H1 (cell line): Measurements from ENCODE around the gene RILPL1. TPM values are rescaled to one million over a fixed set of nuclear protein-coding genes. Genes with fewer than 3 reads are reported as not detected.

Experiments used
- CTCF ChIA-PET: fragments of 300-600 bp; sonication (Branson Sonifier 250); formaldehyde crosslinking; loops from one replicate; lab custom pipeline; 2021; ENCODE audit not compliant: partially characterized antibody; lab: Charles Lee
- POLR2A ChIA-PET: fragments of 300-600 bp; sonication (Branson Sonifier 250); formaldehyde crosslinking; loops from one replicate; lab custom pipeline; 2021; ENCODE audit warnings: inconsistent platforms; ENCODE audit not compliant: partially characterized antibody; lab: Charles Lee
- DNase-seq, 2 experiments: peaks; one replicate each; pipeline versions ENCODE4 v3.0.0 to v3.0.0-alpha.2; 2010 to 2022; ENCODE audit warnings: low spot score in 2 of 2, low read depth in 1 of 2, mixed read lengths in 1 of 2
- FAIRE-seq: peaks from 2 replicates; lab custom pipeline; 2011; peaks lifted over from hg19 to GRCh38; lab: Jason Lieb, UNC
- H2AFZ ChIP-seq: 2 replicates; pipeline ENCODE4 v1.8.1; 2012; ENCODE audit warnings: low read length, inconsistent platforms
- H2AK5ac ChIP-seq: 2 replicates; pipeline ENCODE4 v1.6.1; 2013; ENCODE audit warnings: low read depth, low read length
- H2BK120ac ChIP-seq: replicated peaks from 2 replicates; pipeline ENCODE3; 2013; ENCODE audit warnings: low read depth, low read length, inconsistent platforms
- H2BK12ac ChIP-seq: 2 replicates; pipeline ENCODE4 v1.6.1; 2013; ENCODE audit warnings: low read depth, low read length
- H2BK15ac ChIP-seq: 2 replicates; pipeline ENCODE4 v1.6.1; 2013; ENCODE audit warnings: low read length
- H2BK20ac ChIP-seq: 2 replicates; pipeline ENCODE4 v1.6.1; 2013; ENCODE audit warnings: low read length
- H2BK5ac ChIP-seq: 2 replicates; pipeline ENCODE4 v1.6.1; 2013; ENCODE audit warnings: low read depth, low read length
- H3K14ac ChIP-seq: 2 replicates; pipeline ENCODE4 v1.6.1; 2013; ENCODE audit warnings: inconsistent platforms; ENCODE audit not compliant: insufficient read length
- H3K18ac ChIP-seq: 2 replicates; pipeline ENCODE4 v1.6.1; 2013; ENCODE audit warnings: low read length; ENCODE audit errors: extremely low read depth
- H3K23ac ChIP-seq: 2 replicates; pipeline ENCODE4 v1.6.1; 2013; ENCODE audit warnings: inconsistent platforms; ENCODE audit not compliant: insufficient read length
- H3K23me2 ChIP-seq: 2 replicates; pipeline ENCODE4 v1.6.1; 2013; ENCODE audit warnings: low read depth, low read length
- H3K27ac ChIP-seq: 2 replicates; pipeline ENCODE4 v1.6.1; 2011; ENCODE audit warnings: low read depth, low read length, inconsistent platforms
- H3K27me3 ChIP-seq, 4 experiments: replicated peaks in 1 of 4; 1 replicate in 1 of 4; 2 replicates in 3 of 4; pipeline versions ENCODE4 v1.6.1 to v1.8.1; 2011 to 2013; ENCODE audit warnings: low read length in 3 of 4, mild to moderate bottlenecking in 3 of 4, inconsistent platforms in 2 of 4, mixed read lengths in 2 of 4, moderate library complexity in 1 of 4; ENCODE audit not compliant: control insufficient read depth in 3 of 4, insufficient read depth in 3 of 4; ENCODE audit errors: extremely low read depth in 1 of 4
- H3K36me3 ChIP-seq, 4 experiments: 2 replicates each; pipeline versions ENCODE4 v1.6.1 to v1.8.1; 2011 to 2013; ENCODE audit warnings: mild to moderate bottlenecking in 4 of 4, low read length in 3 of 4, moderate library complexity in 2 of 4, control low read depth in 1 of 4, inconsistent platforms in 1 of 4; ENCODE audit not compliant: insufficient read depth in 4 of 4, control insufficient read depth in 2 of 4
- H3K4ac ChIP-seq: replicated peaks from 2 replicates; pipeline ENCODE3; 2013; ENCODE audit warnings: low read length, low read depth, mixed read lengths, inconsistent platforms; ENCODE audit not compliant: insufficient read length
- H3K4me1 ChIP-seq, 4 experiments: replicated peaks in 1 of 4; 1 replicate in 1 of 4; 2 replicates in 3 of 4; pipeline versions ENCODE4 v1.6.1 to v1.8.1; 2011 to 2013; ENCODE audit warnings: low read length in 3 of 4, inconsistent platforms in 2 of 4, mixed read lengths in 1 of 4; ENCODE audit not compliant: insufficient read depth in 4 of 4, control insufficient read depth in 3 of 4
- H3K4me2 ChIP-seq, 2 experiments: 2 replicates each; pipeline versions ENCODE4 v1.6.1 to v1.8.1; 2011 to 2013; ENCODE audit warnings: low read depth in 2 of 2, low read length in 2 of 2, control low read depth in 1 of 2, inconsistent platforms in 1 of 2, mild to moderate bottlenecking in 1 of 2; ENCODE audit not compliant: insufficient read depth in 1 of 2
- H3K4me3 ChIP-seq, 4 experiments: fragments of 200-600, 300-600 bp in 1 of 4; sonication (generic), shearing (Covaris generic), sonication (Bioruptor Twin) in 1 of 4; 2 replicates each; pipeline versions ENCODE4 v1.5.1 to v1.8.1; 2011 to 2016; ENCODE audit warnings: low read length in 4 of 4, low read depth in 3 of 4, control low read depth in 2 of 4, inconsistent platforms in 2 of 4, mild to moderate bottlenecking in 2 of 4, mixed read lengths in 1 of 4, moderate library complexity in 1 of 4; ENCODE audit not compliant: insufficient read depth in 2 of 4; ENCODE audit errors: extremely low read depth in 1 of 4
- H3K56ac ChIP-seq: replicated peaks from 2 replicates; pipeline ENCODE3; 2013; ENCODE audit warnings: low read depth, mild to moderate bottlenecking, mixed read lengths, low read length, inconsistent platforms; ENCODE audit not compliant: insufficient read length
- H3K79me1 ChIP-seq: 2 replicates; pipeline ENCODE4 v1.6.1; 2013; ENCODE audit warnings: low read depth, low read length, control low read depth
- H3K79me2 ChIP-seq, 2 experiments: 2 replicates each; pipeline versions ENCODE4 v1.6.1 to v1.8.1; 2012 to 2013; ENCODE audit warnings: low read length in 2 of 2, mild to moderate bottlenecking in 2 of 2, inconsistent platforms in 1 of 2; ENCODE audit not compliant: insufficient read depth in 2 of 2, control insufficient read depth in 1 of 2
- H3K9ac ChIP-seq, 4 experiments: replicated peaks in 1 of 4; 1 replicate in 1 of 4; 2 replicates in 3 of 4; pipeline versions ENCODE4 v1.6.1 to v1.8.1; 2011 to 2013; ENCODE audit warnings: low read depth in 3 of 4, low read length in 3 of 4, control low read depth in 2 of 4, mild to moderate bottlenecking in 2 of 4, moderate library complexity in 2 of 4, inconsistent platforms in 1 of 4; ENCODE audit errors: extremely low read depth in 1 of 4
- H3K9me3 ChIP-seq, 2 experiments: 2 replicates each; pipeline versions ENCODE4 v1.6.1 to v1.8.1; 2012 to 2013; ENCODE audit warnings: mild to moderate bottlenecking in 2 of 2, moderate library complexity in 2 of 2, control low read depth in 1 of 2, inconsistent platforms in 1 of 2, low read depth in 1 of 2, low read length in 1 of 2, mixed read lengths in 1 of 2; ENCODE audit not compliant: insufficient read depth in 2 of 2
- H4K20me1 ChIP-seq, 2 experiments: replicated peaks in 1 of 2; 2 replicates each; pipeline versions ENCODE3 to v1.8.1; 2011 to 2013; ENCODE audit warnings: inconsistent platforms in 2 of 2, low read length in 2 of 2, mild to moderate bottlenecking in 1 of 2; ENCODE audit not compliant: insufficient read depth in 2 of 2, control insufficient read depth in 1 of 2
- H4K5ac ChIP-seq: 2 replicates; pipeline ENCODE4 v1.6.1; 2013; ENCODE audit warnings: low read length, low read depth, mixed read lengths, inconsistent platforms; ENCODE audit not compliant: insufficient read length
- H4K8ac ChIP-seq: 2 replicates; pipeline ENCODE4 v1.8.0; 2013; ENCODE audit warnings: mild to moderate bottlenecking, moderate library complexity, low read length, inconsistent platforms; ENCODE audit not compliant: insufficient read depth; ENCODE audit errors: extremely low read depth
- H4K91ac ChIP-seq: replicated peaks from 2 replicates; pipeline ENCODE3; 2013; ENCODE audit warnings: low read length, mixed read lengths, inconsistent platforms; ENCODE audit not compliant: insufficient read length
- ATF3 ChIP-seq: IDR thresholded peaks from 2 replicates; pipeline ENCODE4 v1.6.1; 2011; ENCODE audit warnings: low read depth, mild to moderate bottlenecking, low read length; ENCODE audit not compliant: insufficient read depth
- EGR1 ChIP-seq: IDR thresholded peaks from 2 replicates; pipeline ENCODE4 v1.6.1; 2011; ENCODE audit warnings: low read depth, low read length, borderline replicate concordance
- EP300 ChIP-seq, 2 experiments: IDR thresholded peaks; 1 replicate in 1 of 2; 2 replicates in 1 of 2; pipeline ENCODE4 v1.6.1; 2011 to 2012; ENCODE audit warnings: low read depth in 2 of 2, low read length in 2 of 2, mild to moderate bottlenecking in 2 of 2, borderline replicate concordance in 1 of 2, inconsistent platforms in 1 of 2, moderate library complexity in 1 of 2
- HDAC2 ChIP-seq, 2 experiments: fragments of 300-600 bp in 1 of 2; sonication (generic) in 1 of 2; IDR thresholded peaks; 2 replicates each; pipeline ENCODE4 v1.6.1; 2011 to 2012; ENCODE audit warnings: low read depth in 2 of 2, low read length in 2 of 2, mild to moderate bottlenecking in 2 of 2, moderate library complexity in 2 of 2, borderline replicate concordance in 1 of 2, inconsistent platforms in 1 of 2
- HDAC6 ChIP-seq: IDR thresholded peaks from one replicate; pipeline ENCODE4 v1.7.1; 2012; ENCODE audit warnings: low read depth, mild to moderate bottlenecking, inconsistent platforms, low read length, moderate library complexity
- JUN ChIP-seq: IDR thresholded peaks from 2 replicates; pipeline ENCODE4 v1.6.1; 2011; ENCODE audit warnings: low read depth, mild to moderate bottlenecking, improper control_type of control experiment, low read length
- KDM5A ChIP-seq: fragments of 200-600 bp; IDR thresholded peaks from 2 replicates; pipeline ENCODE4 v1.7.1; 2012; ENCODE audit warnings: mild to moderate bottlenecking, low read length, inconsistent platforms, mixed read lengths
- POU5F1 ChIP-seq: IDR thresholded peaks from 2 replicates; pipeline ENCODE4 v1.6.1; 2011; ENCODE audit warnings: low read depth, mild to moderate bottlenecking, low read length, moderate library complexity
- SIN3A ChIP-seq, 2 experiments: IDR thresholded peaks in 1 of 2; conservative IDR thresholded peaks in 1 of 2; 2 replicates each; pipeline ENCODE4 v1.6.1; 2011 to 2012; ENCODE audit warnings: low read length in 2 of 2, improper control_type of control experiment in 1 of 2, low read depth in 1 of 2, mild to moderate bottlenecking in 1 of 2
- SUZ12 ChIP-seq: fragments of 200-600 bp; sonication (generic); IDR thresholded peaks from 2 replicates; pipeline ENCODE4 v1.6.1; 2012; ENCODE audit warnings: mild to moderate bottlenecking, inconsistent platforms, low read length, moderate library complexity, mixed read lengths
- WGBS, 2 experiments: shearing (Covaris generic) in 1 of 2; methylation state at CpG; one replicate each; pipeline versions ENCODE4 v1.1.6 to v1.1.7; 2013 to 2015; ENCODE audit warnings: low lambda C conversion rate in 2 of 2, mixed read lengths in 2 of 2, inconsistent platforms in 1 of 2, low coverage in 1 of 2, missing lambda C conversion rate in 1 of 2; ENCODE audit not compliant: insufficient replicate concordance in 2 of 2, insufficient coverage in 1 of 2, insufficient read length in 1 of 2; ENCODE audit errors: extremely low coverage in 1 of 2, missing lambda C conversion rate in 1 of 2; 5-methylcytosine and 5-hydroxymethylcytosine counted together
- polyA plus RNA-seq, 7 experiments: library from polyadenylated mRNA; depleted of rRNA in 3 of 7; stranded (reverse) in 5 of 7; unstranded in 2 of 7; fragments of >200 nt in 5 of 7; fragments of 200-250 nt in 2 of 7; gene quantifications; 1 replicate in 5 of 7; 2 replicates in 1 of 7; 4 replicates in 1 of 7; pipeline versions ENCODE4 v1.2.1 to v1.2.3, GENCODE V29; 2011 to 2013; ENCODE audit warnings: missing spikeins in 2 of 7, mixed read lengths in 2 of 7
- total RNA-seq: library from RNA; stranded (reverse); fragmentation: NEBNext Ultra II Directional; extraction: Animal tissue kit (Norgen Biotek cat#: 25700); gene quantifications from 2 replicates; pipeline ENCODE4 v1.2.1, GENCODE V29; 2021
- TF ChIP-seq, protein P1 (sequence below): IDR thresholded peaks from 2 replicates; pipeline ENCODE4 v1.6.1; 2012; ENCODE audit warnings: inconsistent platforms

The RILPL1 gene
- total and polyA plus RNA-seq, 2 of the 8 experiments (the other 6 are each of a cell fraction or from before 2014, with no cell fraction given): 6.7 to 9.4 TPM

GRCh38 chr12:123435636-123436016 is 97.9 kb downstream of the RILPL1 start:
- no peak for FAIRE-seq
- no peak overlapping the region for H3K9ac ChIP-seq

More at GRCh38 chr12:123435636-123436016, 97.9 kb downstream of the RILPL1 start:
- no peaks in the 10 kb centered on the region for H3K9me3 ChIP-seq
- peak overlapping the region; percentile 44 to 84 (median 76) for H3K4me3 ChIP-seq
- no peak overlapping the region for H4K91ac ChIP-seq
- H3K79me2 ChIP-seq: no peaks in the 10 kb centered on the region
- H3K4me1 ChIP-seq: peaks cover 0 to 3% (median 0%) of the 10 kb centered on the region in 4 experiments; a peak in 1 of 7 replicates
- H3K27ac ChIP-seq: no peak overlapping the region
- TF ChIP-seq EP300 (IDR thresholded peaks at IDR 0.05; ENCODE audit: borderline replicate concordance in 1 of 2, low read depth in 2 of 2, low read length in 2 of 2) (no peak), ATF3 (no peak), HDAC2 (IDR thresholded peaks at IDR 0.05; ENCODE audit: borderline replicate concordance in 1 of 2, low read depth in 2 of 2, low read length in 2 of 2) (no peak), SIN3A (conservative IDR thresholded peaks at IDR 0.05 in 1 of 2, IDR thresholded peaks at IDR 0.05 in 1 of 2; ENCODE audit: low read depth in 1 of 2, low read length in 2 of 2) (no peak), SUZ12 (no peak), HDAC6 (no peak), KDM5A (no peak), EGR1 (no peak), POU5F1 (no peak), JUN (no peak)
- TF ChIP-seq, protein P1, sequence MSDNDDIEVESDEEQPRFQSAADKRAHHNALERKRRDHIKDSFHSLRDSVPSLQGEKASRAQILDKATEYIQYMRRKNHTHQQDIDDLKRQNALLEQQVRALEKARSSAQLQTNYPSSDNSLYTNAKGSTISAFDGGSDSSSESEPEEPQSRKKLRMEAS: no peak
- H3K79me1 ChIP-seq: no peaks in the 10 kb centered on the region
- 0 out of 2 replicates have a peak overlapping the region, but pooled peaks have one; percentile 53 for H4K8ac ChIP-seq
- H3K56ac ChIP-seq: no peak overlapping the region
- H3K18ac ChIP-seq: no peak overlapping the region
- H3K14ac ChIP-seq: no peak overlapping the region
- no peak overlapping the region for H2BK12ac ChIP-seq
- no peak for DNase-seq
- ChIA-PET POLR2A (interaction anchor here (0.9 kb wide), 3 partner anchors 25 to 97 kb away, joined by 3 read pairs; no protein-coding TSS in a partner anchor), CTCF (interaction anchor here (0.9 to 1.1 kb wide), 2 partner anchors 33 to 94 kb away, joined by 3 read pairs; no protein-coding TSS in a partner anchor)
- peaks cover 0 to 3% of the 10 kb centered on the region in 2 experiments for H4K20me1 ChIP-seq
- no peak overlapping the region for H2BK120ac ChIP-seq
- no peaks in the 10 kb centered on the region for H3K36me3 ChIP-seq
- no peak overlapping the region for H2BK20ac ChIP-seq
- no peak overlapping the region for H4K5ac ChIP-seq
- peaks cover 6% of the 10 kb centered on the region; the same call in 1 of the 2 replicates for H3K23me2 ChIP-seq
- H3K23ac ChIP-seq: no peak overlapping the region
- H2BK15ac ChIP-seq: no peak overlapping the region
- H2BK5ac ChIP-seq: no peak overlapping the region
- 86% methylated on average over 4 of the region's 5 CpGs; no CpG with 5 or more reads in 1 of the 2 experiments for WGBS, 2 experiments
- peaks cover 0 to 24% (median 16%) of the 10 kb centered on the region in 4 experiments; a peak in 5 of 7 replicates for H3K27me3 ChIP-seq
- no peak overlapping the region; the same call in 1 of the 2 replicates for H2AFZ ChIP-seq
- H3K4ac ChIP-seq: no peak overlapping the region
- no peak overlapping the region for H2AK5ac ChIP-seq
- H3K4me2 ChIP-seq: peak overlapping the region; percentile 67 to 98
